Retinal pigment epithelial cell (primary cell): ENCODE results near the gene FNDC3B.

ENCODE experiments used
- DNase-seq: peaks from one replicate; pipeline ENCODE4 v3.0.0-alpha.2; 2010; ENCODE audit warnings: low read depth
- H3K4me3 ChIP-seq: 2 replicates; pipeline ENCODE4 v1.5.1; 2011; ENCODE audit warnings: mild to moderate bottlenecking, low read length, control low read depth, moderate library complexity
- TF ChIP-seq, protein P1 (sequence below): conservative IDR thresholded peaks from 2 replicates; pipeline ENCODE4 v1.5.1; 2011; ENCODE audit warnings: low read depth, low read length, control low read depth, inconsistent platforms

FNDC3B gene

GRCh38 chr3:172222478-172223071 is 183.2 kb downstream of the FNDC3B start:
- TF ChIP-seq, protein P1, sequence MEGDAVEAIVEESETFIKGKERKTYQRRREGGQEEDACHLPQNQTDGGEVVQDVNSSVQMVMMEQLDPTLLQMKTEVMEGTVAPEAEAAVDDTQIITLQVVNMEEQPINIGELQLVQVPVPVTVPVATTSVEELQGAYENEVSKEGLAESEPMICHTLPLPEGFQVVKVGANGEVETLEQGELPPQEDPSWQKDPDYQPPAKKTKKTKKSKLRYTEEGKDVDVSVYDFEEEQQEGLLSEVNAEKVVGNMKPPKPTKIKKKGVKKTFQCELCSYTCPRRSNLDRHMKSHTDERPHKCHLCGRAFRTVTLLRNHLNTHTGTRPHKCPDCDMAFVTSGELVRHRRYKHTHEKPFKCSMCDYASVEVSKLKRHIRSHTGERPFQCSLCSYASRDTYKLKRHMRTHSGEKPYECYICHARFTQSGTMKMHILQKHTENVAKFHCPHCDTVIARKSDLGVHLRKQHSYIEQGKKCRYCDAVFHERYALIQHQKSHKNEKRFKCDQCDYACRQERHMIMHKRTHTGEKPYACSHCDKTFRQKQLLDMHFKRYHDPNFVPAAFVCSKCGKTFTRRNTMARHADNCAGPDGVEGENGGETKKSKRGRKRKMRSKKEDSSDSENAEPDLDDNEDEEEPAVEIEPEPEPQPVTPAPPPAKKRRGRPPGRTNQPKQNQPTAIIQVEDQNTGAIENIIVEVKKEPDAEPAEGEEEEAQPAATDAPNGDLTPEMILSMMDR: no peak
- DNase-seq: no peak
- H3K4me3 ChIP-seq: no peak overlapping the region

GRCh38 chr3:172223870-172224269 is 184.5 kb downstream of the FNDC3B start:
- TF ChIP-seq, protein P1: no peak
- no peak for DNase-seq
- H3K4me3 ChIP-seq: no peak overlapping the region

DNA sequence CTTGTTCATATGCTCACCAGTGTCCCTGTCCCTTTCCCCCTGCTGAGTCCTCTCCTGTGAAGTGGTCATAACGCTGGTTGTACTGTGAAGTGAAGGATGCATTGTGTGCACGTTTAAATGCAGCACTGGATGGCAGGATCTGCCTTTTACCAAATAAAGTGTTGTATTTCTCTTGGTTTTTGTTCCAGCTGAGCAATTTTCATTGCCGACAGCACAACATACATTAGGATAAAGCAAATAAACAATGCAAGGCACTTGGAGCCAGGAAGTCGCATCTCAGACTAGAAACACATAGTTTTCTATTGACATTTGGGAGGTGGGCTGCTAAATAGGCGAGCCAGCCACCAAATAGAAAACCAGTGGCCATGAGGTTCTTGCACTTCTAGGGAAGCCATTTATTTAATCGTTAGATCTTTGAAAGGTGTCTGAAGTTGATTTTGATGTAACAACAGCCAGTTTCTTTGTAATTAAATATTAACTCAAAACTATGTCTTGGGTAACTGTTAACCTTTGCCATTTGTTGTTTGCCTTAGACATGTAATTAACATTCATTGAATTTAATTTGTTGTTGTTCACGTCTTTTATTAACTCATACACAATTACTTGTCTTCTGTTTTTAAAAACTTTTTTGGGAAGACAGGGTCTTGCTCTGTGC is 185.3 kb downstream of the FNDC3B start:
- no peak for DNase-seq
- H3K4me3 ChIP-seq: no peak overlapping the region
- TF ChIP-seq, protein P1: no peak

DNA sequence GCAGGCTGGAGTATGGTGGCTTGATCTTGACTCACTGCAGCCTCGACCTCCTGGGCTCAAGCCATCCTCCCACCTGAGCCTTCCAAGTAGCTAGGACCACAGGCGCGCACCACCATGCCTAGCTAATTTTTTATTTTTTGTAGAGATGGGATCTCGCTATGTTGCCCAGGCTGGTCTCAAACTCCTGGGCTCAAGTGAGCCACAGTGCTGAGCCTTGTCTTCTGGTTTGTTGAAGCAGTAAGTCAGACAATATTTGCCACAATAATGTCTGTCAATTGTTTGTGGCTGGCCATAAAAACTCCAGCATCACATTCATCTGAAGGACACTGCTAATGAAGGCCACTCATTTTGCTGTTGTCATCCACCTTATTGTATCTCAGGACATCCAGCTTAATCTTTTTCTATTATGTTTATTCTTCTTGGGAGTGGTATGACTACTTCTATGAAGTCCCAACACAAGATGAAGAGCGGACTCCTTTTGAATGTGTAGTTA is 185.9 kb downstream of the FNDC3B start:
- TF ChIP-seq, protein P1: no peak
- DNase-seq: no peak
- H3K4me3 ChIP-seq: no peak overlapping the region

DNA sequence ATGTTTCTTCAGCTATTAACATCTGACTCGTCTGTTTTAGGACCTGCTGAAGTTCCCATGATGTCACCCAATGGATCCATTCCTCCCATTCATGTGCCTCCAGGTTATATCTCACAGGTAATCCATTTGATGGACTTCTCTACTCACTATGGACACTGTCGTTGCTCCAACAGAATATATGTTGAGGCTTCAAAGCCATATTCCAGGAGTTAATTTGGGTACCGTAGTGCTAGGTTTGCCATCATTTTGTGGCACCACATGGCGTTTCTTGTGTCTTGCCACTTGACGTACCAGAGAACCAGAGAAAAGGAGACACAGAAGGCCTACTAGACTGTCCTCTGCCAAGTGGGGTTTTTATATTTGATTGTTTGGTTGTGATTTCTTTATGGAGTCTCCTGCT is 187.5 kb downstream of the FNDC3B start:
- DNase-seq: no peak
- TF ChIP-seq, protein P1: no peak
- no peak overlapping the region for H3K4me3 ChIP-seq

DNA sequence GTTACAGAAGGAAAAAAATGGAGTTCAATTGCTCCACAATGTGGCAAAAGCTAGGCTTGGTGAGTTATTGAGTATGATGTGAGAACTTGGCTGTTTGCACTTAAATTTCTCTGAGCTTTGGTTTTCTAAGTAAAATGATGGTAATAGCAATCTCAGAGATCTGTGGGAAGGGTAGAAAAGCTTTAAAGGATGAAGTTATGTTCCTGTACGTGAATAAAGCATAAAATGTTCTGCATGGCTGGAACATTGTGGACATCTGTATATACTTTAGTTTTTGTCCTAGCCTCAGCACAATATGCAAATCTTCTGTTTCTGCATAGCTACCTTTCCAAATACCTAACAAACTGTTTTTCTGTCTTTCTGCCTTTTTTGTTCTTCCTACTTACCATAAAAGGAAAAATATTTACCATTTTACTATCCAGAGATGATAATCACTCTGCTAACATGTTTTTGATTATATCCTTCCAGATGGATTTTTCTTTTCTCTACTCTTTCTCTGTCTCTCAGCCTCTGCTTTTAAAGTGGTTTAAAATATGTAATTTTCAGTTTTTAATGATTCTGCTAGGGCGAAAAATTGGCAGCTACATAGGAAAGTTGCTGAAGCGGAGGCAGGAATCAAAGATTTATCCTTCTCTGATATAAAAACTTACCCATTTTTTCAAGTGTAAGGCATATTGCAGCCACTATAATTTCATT is 188.1 kb downstream of the FNDC3B start:
- no peak for DNase-seq
- no peak overlapping the region for H3K4me3 ChIP-seq
- TF ChIP-seq, protein P1: no peak
